GM23338 (cell line): ENCODE results near the gene DRD4.

Experiments
- CTCF ChIP-seq, 2 experiments: fragments of 200-600 bp in 1 of 2; sonication (generic) in 1 of 2; conservative IDR thresholded peaks; 2 replicates each; pipeline versions ENCODE4 v1.5.1 to v1.6.1; 2016 to 2017; ENCODE audit warnings: antibody characterized with exemption in 2 of 2, low read depth in 2 of 2, mild to moderate bottlenecking in 2 of 2, moderate library complexity in 1 of 2
- EZH2phosphoT487 ChIP-seq: fragments of 200-600 bp; sonication (generic); IDR thresholded peaks from one replicate; pipeline ENCODE4 v1.8.1; 2018; ENCODE audit warnings: antibody characterized with exemption; ENCODE audit not compliant: unreplicated experiment
- JUNB ChIP-seq: IDR thresholded peaks from one replicate; pipeline ENCODE4 v1.6.1; 2016; ENCODE audit warnings: antibody characterized with exemption; ENCODE audit not compliant: unreplicated experiment
- POLR2AphosphoS5 ChIP-seq: IDR thresholded peaks from 2 replicates; pipeline ENCODE4 v1.6.1; 2016; ENCODE audit warnings: antibody characterized with exemption, low read depth

- TF ChIP-seq CTCF (conservative IDR thresholded peaks at IDR 0.05; ENCODE audit: low read depth in 2 of 2) (no peak), POLR2AphosphoS5 (no peak), EZH2phosphoT487 (no peak), JUNB (no peak)
These were observed 1.7 kb downstream of the DRD4 start for GRCh38 chr11:638631-639331.
